Stomach (tissue), 9 donors: Measurements from ENCODE around the gene CMYA5. TPM values are rescaled to one million over a fixed set of nuclear protein-coding genes. Genes with fewer than 3 reads are reported as not detected.

Experiments used
- DNase-seq, 2 donors: peaks; one replicate each; pipeline versions ENCODE4 v3.0.0 to v3.0.0-alpha.2; 2013 to 2019
- H3K27ac ChIP-seq, 5 donors: fragments of 200-600 bp in 4 of 5; sonication (generic) in 4 of 5; one replicate each; pipeline ENCODE4 v1.5.1; 2013 to 2019; ENCODE audit warnings: mild to moderate bottlenecking in 1 of 5, moderate library complexity in 1 of 5
- H3K27me3 ChIP-seq, 3 donors: fragments of 200-600 bp; sonication (generic); one replicate each; pipeline ENCODE4 v1.5.1; 2017 to 2019; ENCODE audit warnings: mixed run types in 1 of 3
- H3K36me3 ChIP-seq, 4 donors: fragments of 200-600 bp; sonication (generic); 1 replicate in 3 of 4; 2 replicates in 1 of 4; pipeline ENCODE4 v1.5.1; 2016 to 2019
- H3K4me1 ChIP-seq, 4 donors: fragments of 200-600 bp; sonication (generic); one replicate each; pipeline ENCODE4 v1.5.1; 2016 to 2019
- H3K4me3 ChIP-seq, 4 donors: fragments of 200-600 bp; sonication (generic) in 3 of 4; one replicate each; pipeline ENCODE4 v1.5.1; 2016 to 2019; ENCODE audit warnings: mild to moderate bottlenecking in 1 of 4
- H3K9me3 ChIP-seq, 4 donors: fragments of 200-600 bp; sonication (generic); one replicate each; pipeline ENCODE4 v1.5.1; 2016 to 2019
- EP300 ChIP-seq: sonication (generic); formaldehyde crosslinking; IDR thresholded peaks from one replicate; pipeline ENCODE4 v1.6.1; 2017; ENCODE audit warnings: antibody characterized with exemption
- POLR2A ChIP-seq, 4 donors: fragments of 450-650 bp; IDR thresholded peaks; one replicate each; pipeline ENCODE4 v1.6.1; 2016; ENCODE audit warnings: antibody characterized with exemption in 4 of 4, control low read depth in 2 of 4, mild to moderate bottlenecking in 1 of 4, moderate library complexity in 1 of 4
- POLR2AphosphoS5 ChIP-seq, 3 donors: sonication (generic); formaldehyde crosslinking; IDR thresholded peaks; one replicate each; pipeline ENCODE4 v1.6.1; 2016; ENCODE audit warnings: antibody characterized with exemption in 3 of 3
- WGBS, 5 donors: extraction: QIAGEN DNeasy Blood & Tissue Kit in 3 of 5; methylation state at CpG; one replicate each; pipeline versions ENCODE4 v1.1.5 to v1.1.7; 2013 to 2018; 5-methylcytosine and 5-hydroxymethylcytosine counted together
- intact Hi-C: fragments of 100-400 bp; cut with DNase I; formaldehyde crosslinking; loops from one replicate; pipeline ENCODE4 v1.15.1; 2023; ENCODE audit warnings: low total_unique reads
- polyA plus RNA-seq, 3 donors: library from polyadenylated mRNA; stranded (reverse); fragments of 200-250 nt; gene quantifications; one replicate each; pipeline ENCODE4 v1.2.3, GENCODE V29; 2013
- total RNA-seq, 5 donors: library from RNA; depleted of rRNA; stranded (reverse); fragments of >200 nt; gene quantifications; one replicate each; pipeline versions ENCODE4 v1.1.0 to v1.2.3, GENCODE V29; 2014 to 2016
- TF ChIP-seq, protein P1 (sequence below), 7 experiments: fragments of 450-650 bp in 4 of 7; fragments of 200-600 bp in 3 of 7; sonication (generic) in 3 of 7; IDR thresholded peaks; one replicate each; pipeline ENCODE4 v1.5.1; 2016 to 2019; ENCODE audit warnings: antibody characterized with exemption in 7 of 7, control low read depth in 2 of 7, mild to moderate bottlenecking in 1 of 7
- donor health status: healthy with polysubstance abuse.
- donor health status: Bipolar disorder and iron deficiency.
- donor health status: healthy.

CMYA5 gene
- total and polyA plus RNA-seq, 8 donors, result under 0.01 to 13.8 (median 3.4) TPM

DNA sequence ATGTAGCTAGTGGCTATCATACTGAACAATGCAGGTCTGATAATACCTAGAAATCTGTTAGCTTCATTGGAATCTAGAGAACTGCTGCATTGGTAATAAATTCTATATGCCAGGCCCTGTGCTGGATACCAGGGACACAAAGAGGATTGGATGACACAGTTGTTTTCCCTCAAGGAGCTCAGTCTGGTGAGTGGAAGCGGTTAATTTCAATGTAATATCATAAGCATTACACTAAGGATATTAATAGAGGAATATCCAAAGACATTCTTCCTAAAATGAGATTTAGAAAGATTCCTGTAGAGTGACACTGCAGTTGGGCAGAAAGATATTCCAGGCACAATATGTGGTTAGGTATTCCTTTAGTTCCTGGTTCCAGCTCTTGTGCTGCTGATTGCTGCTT lies 5.9 kb downstream of the CMYA5 start:
- peaks cover 0 to 9% (median 2%) of the 10 kb centered on the region in 4 donors for H3K4me1 ChIP-seq
- 97 to 100% (median 98%) methylated on average over 1 of the region's 1 CpG for WGBS, 5 donors
- intact Hi-C loops, result no loop called here
- no peak for DNase-seq
- no peak overlapping the region for H3K4me3 ChIP-seq
- H3K27ac ChIP-seq, result no peak overlapping the region
- no peaks in the 10 kb centered on the region for H3K27me3 ChIP-seq
- no peaks in the 10 kb centered on the region for H3K9me3 ChIP-seq
- no peaks in the 10 kb centered on the region for H3K36me3 ChIP-seq
- TF ChIP-seq, protein P1, sequence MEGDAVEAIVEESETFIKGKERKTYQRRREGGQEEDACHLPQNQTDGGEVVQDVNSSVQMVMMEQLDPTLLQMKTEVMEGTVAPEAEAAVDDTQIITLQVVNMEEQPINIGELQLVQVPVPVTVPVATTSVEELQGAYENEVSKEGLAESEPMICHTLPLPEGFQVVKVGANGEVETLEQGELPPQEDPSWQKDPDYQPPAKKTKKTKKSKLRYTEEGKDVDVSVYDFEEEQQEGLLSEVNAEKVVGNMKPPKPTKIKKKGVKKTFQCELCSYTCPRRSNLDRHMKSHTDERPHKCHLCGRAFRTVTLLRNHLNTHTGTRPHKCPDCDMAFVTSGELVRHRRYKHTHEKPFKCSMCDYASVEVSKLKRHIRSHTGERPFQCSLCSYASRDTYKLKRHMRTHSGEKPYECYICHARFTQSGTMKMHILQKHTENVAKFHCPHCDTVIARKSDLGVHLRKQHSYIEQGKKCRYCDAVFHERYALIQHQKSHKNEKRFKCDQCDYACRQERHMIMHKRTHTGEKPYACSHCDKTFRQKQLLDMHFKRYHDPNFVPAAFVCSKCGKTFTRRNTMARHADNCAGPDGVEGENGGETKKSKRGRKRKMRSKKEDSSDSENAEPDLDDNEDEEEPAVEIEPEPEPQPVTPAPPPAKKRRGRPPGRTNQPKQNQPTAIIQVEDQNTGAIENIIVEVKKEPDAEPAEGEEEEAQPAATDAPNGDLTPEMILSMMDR (IDR thresholded peaks at IDR 0.05), result no peak
- TF ChIP-seq POLR2A (IDR thresholded peaks at IDR 0.05) (no peak), EP300 (no peak), POLR2AphosphoS5 (IDR thresholded peaks at IDR 0.05) (no peak)

DNA sequence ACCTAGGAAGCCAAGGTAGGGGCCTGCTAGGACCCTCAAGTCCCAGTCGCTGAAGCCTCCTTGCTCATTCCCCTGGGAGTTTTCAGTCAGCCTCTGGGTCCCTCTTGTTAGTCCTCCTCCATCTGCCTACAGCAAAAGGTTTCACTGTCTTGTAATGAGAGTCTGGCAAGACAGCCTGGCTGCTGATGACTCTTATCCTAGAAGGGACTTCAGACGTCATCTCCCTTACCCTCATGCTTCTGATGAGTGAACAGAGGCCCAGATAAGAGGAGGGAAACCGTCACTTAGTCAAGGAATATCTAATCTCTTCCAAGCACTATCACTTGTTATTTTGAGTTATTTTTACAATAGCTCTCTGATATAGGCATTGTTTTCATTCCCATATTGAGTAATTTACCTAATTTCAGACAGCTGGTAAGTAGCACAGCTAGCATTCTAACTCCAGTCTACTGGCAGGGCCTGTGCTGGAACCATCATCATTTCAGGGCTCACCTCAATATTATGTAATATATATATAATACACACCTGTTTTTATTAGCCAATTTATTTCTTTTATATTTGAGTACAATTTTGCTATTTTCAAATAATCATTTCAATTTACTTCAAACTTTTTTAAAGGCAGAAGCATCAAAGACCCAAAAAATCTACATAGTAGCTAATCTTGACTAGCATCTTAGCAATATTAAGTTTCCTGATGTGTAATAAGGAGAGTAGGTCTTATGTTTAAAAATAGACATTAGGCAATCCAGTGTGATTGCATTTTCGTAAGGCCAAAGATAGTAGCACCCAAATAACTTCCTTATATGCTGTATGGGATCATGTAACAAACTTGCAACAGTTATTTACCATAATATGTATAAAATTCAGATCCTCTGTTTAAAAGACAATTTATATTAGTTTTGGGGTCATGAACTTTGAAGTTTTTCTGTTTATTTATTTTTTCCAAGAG lies 7.9 kb downstream of the CMYA5 start:
- no peaks in the 10 kb centered on the region for H3K9me3 ChIP-seq
- 60 to 69% (median 66%) methylated on average over 4 of the region's 4 CpGs for WGBS, 5 donors
- DNase-seq, result peak in 1 of 2 donors; percentile 5
- intact Hi-C loops, result no loop called here
- H3K27ac ChIP-seq, result no peak overlapping the region
- H3K4me1 ChIP-seq, result peaks cover 0 to 9% (median 2%) of the 10 kb centered on the region in 4 donors
- H3K27me3 ChIP-seq, result no peaks in the 10 kb centered on the region
- no peaks in the 10 kb centered on the region for H3K36me3 ChIP-seq
- H3K4me3 ChIP-seq, result no peak overlapping the region
- no peak for TF ChIP-seq POLR2A (IDR thresholded peaks at IDR 0.05)
- TF ChIP-seq POLR2AphosphoS5 (IDR thresholded peaks at IDR 0.05), result no peak
- no peak for TF ChIP-seq EP300
- TF ChIP-seq, protein P1 (IDR thresholded peaks at IDR 0.05), result no peak

DNA sequence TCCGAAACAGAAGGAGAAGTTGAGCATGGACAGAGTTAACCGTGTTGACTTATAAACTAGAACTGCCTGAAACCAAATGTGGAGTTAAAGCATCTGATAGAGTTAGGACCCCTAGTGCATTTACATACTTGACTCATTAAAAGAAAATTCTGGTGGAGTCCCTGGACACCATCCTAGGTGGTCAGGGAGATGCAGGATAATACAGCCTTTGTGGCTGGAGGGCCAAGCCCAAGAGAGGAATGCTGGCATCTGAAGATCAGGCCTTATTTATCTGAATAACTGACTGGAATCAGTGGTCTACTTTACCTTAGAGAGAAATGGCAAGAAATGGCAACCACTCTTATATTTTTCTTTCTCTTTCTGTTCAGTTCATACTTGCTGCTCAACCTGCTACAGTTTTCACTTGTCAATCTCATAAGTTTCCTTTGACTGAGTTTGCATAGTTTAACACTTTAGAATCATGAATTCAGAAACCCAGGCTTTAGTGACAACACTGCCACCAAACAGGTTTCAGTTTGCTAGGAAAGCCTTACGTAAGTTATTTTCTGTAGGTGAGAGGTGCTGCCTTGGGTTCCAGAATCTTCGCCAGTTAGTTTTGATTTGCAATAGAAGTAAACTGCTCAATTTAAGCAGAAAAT lies 10.2 kb downstream of the CMYA5 start:
- H3K4me3 ChIP-seq, result no peak overlapping the region
- no peaks in the 10 kb centered on the region for H3K36me3 ChIP-seq
- DNase-seq, result peak in 1 of 2 donors; percentile 52
- intact Hi-C loops, result no loop called here
- no peaks in the 10 kb centered on the region for H3K27me3 ChIP-seq
- H3K27ac ChIP-seq, result no peak overlapping the region
- peaks cover 0 to 4% (median 0%) of the 10 kb centered on the region in 4 donors for H3K4me1 ChIP-seq
- no peaks in the 10 kb centered on the region for H3K9me3 ChIP-seq
- no peak for TF ChIP-seq POLR2A (IDR thresholded peaks at IDR 0.05)
- TF ChIP-seq POLR2AphosphoS5 (IDR thresholded peaks at IDR 0.05), result no peak
- no peak for TF ChIP-seq EP300
- 82 to 91% (median 90%) methylated on average over 4 of the region's 4 CpGs for WGBS, 5 donors

DNA sequence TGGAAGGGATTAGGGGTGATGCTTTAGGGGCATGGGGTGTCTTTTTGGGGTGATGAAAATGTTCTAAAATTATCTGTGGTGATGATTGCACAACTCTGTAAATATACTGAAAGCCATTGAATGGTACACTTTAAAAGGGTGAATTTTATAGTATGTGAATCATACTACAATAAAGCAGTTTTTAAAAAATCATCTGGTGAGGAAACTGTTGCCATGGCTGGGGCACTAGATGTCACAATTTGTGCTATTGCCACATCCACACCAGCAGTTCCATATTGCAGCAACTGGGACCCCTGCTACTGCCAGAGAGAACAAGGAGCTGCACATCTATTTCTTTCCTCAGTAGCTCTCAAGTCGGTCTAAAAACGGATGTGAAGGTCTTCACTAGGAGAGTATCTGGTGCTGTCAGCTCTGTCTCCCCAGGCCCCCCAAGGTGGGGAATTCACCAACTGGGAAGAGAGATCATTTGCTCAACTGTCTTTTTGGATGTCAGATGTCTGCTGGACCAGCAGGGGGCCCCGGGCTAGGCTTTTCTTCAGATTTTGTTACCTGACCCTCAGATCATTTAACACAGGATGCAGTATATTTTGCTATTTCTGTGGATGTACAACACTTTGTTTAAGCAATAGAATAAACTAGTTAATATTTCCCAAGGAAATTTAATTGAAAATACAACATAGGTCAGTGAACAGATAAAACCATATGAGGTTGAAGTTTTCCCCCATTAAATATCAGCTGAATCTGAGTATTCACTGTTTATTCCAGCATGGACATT lies 13.2 kb downstream of the CMYA5 start:
- intact Hi-C loops, result no loop called here
- TF ChIP-seq EP300, result no peak
- TF ChIP-seq POLR2AphosphoS5 (IDR thresholded peaks at IDR 0.05), result no peak
- TF ChIP-seq POLR2A (IDR thresholded peaks at IDR 0.05), result no peak
- TF ChIP-seq, protein P1 (IDR thresholded peaks at IDR 0.05), result peak in 2 of 7 experiments; percentile 7 to 27
- 32 to 50% (median 43%) methylated on average over 3 of the region's 3 CpGs for WGBS, 5 donors
- peak in 1 of 2 donors; percentile 34 for DNase-seq
- H3K36me3 ChIP-seq, result no peaks in the 10 kb centered on the region
- peaks cover 0 to under 1% (median 0%) of the 10 kb centered on the region in 4 donors for H3K4me1 ChIP-seq
- H3K9me3 ChIP-seq, result peaks cover 0 to 5% (median 1%) of the 10 kb centered on the region in 4 donors
- no peak overlapping the region for H3K4me3 ChIP-seq
- H3K27me3 ChIP-seq, result no peaks in the 10 kb centered on the region
- no peak overlapping the region for H3K27ac ChIP-seq
